ENCODE data around the gene SPRY1.

The SPRY1 gene

GRCh38 chr4:123412091-123412505 lies 15.5 kb downstream of the SPRY1 start:
- no peak for DNase-seq

- DNase-seq, result no peak
Observed at GRCh38 chr4:123412700-123413512, 16.3 kb downstream of the SPRY1 start.

- DNase-seq, result no peak
Observed at GRCh38 chr4:123415576-123415975, 19.0 kb downstream of the SPRY1 start.

DNA sequence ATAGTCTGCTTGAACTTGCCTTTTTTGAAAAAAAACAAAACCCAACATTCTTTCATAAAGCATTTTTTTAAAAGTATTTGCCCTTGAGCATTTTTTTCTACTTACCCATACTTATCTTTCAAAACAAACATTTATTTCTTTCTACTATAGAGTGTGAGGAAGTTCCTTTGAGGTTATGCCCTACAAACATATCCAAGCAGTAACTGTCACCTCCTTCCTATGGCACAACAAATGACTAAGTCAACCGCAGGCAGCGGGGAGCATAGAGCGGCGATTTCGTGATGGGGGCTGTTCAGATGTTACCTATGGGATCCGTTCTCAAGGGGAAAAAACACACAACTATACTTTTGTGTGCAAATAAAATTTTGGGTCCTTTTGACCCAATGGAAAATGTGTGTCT lies 19.4 kb downstream of the SPRY1 start:
- no peak for DNase-seq

GRCh38 chr4:123417813-123418212 lies 21.2 kb downstream of the SPRY1 start:
- no peak for DNase-seq

- no peak for DNase-seq
Observed at GRCh38 chr4:123418351-123418931, 21.8 kb downstream of the SPRY1 start.

DNA sequence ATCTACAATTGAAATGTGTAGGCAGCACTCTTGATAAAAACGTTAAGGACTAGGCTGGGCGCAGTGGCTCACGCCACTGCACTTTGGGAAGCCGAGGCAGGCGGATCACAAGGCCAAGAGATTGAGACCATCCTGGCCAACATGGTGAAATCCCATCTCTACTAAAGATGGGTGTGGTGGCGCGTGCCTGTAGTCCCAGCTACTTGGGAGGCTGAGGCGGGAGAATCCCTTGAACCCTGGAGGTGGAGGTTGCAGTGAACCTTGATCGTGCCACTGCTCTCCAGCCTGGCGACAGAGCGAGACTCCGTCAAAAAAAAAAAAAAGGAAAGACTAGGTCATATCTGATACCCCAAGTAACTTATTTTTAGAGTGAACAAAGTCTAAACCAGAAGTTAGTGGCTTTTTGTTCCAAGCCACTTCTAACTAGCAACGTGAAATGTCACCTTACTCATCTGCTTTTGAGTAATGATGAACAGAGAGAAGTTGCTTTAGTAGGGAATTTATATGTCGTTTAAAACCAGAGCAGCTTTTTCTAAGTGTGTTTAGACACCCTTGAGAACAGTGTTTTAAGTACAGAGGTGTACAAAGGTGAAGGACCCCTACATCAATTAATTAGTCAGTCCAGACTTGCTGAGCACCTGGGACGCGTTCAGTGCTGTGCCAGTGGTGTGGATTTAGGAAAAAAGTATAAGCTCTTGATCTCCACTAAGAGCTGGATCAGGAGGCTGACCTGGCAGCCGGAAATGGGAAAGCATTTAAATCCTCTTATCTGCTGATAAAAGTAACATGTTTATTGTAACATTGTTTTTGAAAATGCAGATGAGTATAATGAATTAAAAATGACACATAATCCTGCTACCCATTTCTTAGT lies 23.5 kb downstream of the SPRY1 start:
- no peak for DNase-seq

DNA sequence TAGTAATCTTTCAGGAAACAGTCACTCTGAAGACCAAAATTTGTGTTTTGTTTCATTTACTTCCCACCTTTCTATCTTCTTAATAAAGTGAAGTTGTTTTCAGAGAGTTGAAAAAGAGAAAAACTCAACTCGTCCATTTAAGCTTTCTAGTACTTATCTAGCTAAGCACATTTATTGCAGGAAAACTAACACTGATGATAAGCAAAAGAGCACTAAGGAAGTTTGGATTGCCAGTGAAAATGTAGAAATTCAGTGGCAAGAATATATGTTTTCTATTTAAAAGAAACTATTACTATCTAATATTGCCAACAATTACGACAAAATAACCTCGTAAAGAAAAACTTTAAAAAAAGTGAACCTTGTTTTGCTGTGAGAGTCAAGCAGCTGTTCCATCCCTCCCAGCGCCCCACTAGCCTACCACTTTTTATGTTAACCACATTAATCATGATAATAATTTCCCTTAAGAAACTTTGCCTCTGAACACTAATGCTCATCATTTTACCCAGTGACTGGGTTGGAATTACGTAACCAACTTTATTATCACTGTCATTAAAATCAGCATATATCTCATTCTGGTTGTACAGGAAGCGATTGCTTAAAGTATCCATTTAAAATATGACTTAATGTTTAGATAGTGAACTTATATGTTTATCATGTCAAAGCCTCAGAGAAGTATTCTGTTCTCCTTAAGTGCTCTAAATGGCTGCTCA lies 24.8 kb downstream of the SPRY1 start:
- no peak for DNase-seq

GRCh38 chr4:123421937-123422781 lies 25.6 kb downstream of the SPRY1 start:
- DNase-seq, result no peak

DNA sequence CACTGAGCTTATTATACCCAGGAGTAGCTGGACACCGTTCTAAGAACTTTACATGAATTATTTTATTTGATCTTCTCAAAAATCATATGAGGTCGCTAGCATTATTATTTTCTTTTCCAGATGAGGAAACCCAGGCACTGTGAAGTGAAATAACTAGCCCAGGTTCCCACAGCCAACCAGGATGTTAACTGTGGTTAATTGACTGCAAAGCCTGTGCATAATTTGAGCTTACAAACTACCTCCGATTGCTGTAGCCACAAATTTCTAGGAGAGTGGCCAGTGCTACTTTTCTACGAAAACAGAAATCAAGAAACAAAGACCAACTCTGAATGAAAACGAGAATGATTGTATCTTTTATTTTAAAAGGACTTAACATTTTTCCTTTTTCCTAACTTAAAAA lies 27.2 kb downstream of the SPRY1 start:
- no peak for DNase-seq

DNA sequence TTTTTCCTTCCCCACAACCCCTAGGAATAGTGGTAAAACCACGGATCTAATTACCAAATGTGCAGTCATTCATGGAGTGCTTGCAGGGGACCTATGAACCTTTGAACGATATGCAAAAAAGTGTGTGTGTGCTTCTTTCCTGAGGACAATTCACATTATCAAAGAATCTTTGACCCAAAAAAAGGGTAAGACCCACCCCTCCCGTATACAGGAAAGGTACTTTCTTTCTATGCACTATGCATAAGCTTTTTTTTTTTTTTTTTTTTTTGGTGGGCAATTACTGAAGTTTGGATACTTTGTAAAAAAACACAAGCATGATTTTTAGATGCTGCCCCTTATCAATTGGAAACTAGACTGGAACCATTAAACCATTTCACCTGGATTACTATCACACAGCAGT lies 31.4 kb downstream of the SPRY1 start:
- no peak for DNase-seq

- no peak for DNase-seq
Observed at GRCh38 chr4:123430031-123430430, 33.4 kb downstream of the SPRY1 start.

DNA sequence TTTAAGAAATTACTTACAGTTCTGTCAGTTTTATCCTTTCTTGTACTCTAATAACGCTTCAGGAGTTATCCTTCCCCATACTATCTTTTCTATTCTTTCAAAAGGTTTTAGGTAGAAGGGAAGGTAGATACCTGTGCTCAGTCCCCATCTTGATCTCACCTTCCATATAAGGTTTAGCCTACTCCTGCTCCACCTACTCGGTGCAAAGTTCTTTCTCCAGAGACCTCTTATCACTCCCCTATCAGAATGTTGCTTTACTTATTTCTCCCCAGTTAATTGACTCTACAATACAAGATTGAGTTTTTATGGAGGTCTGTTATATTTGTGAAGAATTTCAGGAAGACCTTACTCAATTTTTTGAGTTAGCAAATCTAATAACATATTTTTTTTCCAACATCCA lies 33.9 kb downstream of the SPRY1 start:
- DNase-seq, result no peak

DNA sequence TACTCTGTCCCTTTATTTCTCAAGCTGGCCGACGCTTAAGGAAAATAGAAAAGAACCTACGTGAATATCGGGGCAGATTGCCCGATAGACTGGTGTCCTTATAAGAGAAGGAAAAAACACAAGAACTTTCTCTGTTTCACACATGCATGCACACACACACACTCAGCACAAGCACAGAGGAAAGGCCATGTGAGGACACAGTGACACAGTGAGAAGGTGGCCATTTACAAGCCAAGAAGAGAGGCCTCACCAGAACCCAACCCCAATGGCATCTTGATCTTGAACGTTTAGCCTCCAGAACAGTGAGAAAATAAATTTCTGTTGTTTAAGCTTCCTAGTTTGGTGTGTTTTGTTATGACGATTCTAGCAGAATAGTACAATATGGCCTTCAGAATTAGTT lies 37.0 kb downstream of the SPRY1 start:
- no peak for DNase-seq

DNA sequence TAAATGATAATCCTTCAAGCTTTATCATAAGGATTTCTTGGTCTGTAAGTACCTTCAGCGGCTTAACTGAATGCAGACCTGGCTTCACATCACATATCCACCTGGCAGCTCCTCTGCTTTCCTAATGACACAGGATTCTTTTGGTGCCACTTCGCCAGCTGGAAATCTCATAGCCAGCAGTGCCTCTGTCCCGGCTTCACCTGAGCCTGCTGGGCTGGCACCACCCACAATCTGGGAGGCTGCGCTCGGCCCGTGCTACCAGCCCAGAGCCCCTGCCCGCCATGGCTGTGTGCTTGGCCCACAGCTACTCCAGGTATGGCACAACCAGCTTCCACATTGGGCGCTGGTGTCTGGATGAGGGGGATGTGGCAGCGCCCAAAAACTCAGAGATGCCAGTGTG lies 37.4 kb downstream of the SPRY1 start:
- no peak for DNase-seq

DNA sequence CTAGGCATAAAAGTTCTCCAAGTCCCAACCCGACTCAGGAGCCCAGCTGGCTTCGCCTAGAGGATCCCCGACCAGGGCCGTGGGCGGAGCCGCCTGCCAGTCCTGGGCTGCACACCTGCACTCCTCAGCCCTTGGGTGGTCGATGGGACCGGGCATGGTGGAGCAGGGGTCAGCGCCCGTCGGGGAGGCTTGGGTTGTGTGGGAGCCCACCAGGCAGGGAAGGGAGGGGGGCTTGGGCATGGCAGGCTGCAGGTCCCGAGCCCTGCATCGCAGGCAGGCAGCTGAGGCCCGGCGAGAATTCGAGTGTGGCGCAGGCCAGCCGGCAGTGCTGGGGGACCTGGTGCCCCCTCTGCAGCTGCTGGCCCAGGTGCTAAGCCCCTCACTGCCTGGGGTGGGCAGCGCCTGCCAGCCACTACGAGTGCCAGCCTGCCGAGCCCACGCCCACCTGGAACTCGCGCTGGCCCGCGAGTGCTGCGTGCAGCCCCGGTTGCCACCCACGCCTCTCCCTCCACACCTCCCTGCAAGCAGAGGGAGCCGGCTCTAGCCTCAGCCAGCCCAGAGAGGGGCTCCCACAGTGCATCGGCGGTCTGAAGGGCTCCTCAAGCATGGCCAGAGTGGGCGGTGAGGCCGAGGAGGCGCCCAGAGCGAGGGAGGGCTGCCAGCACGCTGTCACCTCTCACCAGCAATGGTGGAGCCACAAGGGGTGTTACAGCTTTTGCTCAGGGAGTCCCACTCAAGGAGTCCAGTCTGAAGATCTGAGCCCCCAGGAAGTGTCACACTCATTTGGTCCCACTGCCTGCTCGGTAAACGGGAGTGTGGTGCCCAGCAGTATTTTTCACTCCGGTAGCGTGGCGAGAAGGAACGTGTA lies 38.9 kb downstream of the SPRY1 start:
- no peak for DNase-seq

- DNase-seq, result no peak
Observed at GRCh38 chr4:123438031-123438430, 41.4 kb downstream of the SPRY1 start.

DNA sequence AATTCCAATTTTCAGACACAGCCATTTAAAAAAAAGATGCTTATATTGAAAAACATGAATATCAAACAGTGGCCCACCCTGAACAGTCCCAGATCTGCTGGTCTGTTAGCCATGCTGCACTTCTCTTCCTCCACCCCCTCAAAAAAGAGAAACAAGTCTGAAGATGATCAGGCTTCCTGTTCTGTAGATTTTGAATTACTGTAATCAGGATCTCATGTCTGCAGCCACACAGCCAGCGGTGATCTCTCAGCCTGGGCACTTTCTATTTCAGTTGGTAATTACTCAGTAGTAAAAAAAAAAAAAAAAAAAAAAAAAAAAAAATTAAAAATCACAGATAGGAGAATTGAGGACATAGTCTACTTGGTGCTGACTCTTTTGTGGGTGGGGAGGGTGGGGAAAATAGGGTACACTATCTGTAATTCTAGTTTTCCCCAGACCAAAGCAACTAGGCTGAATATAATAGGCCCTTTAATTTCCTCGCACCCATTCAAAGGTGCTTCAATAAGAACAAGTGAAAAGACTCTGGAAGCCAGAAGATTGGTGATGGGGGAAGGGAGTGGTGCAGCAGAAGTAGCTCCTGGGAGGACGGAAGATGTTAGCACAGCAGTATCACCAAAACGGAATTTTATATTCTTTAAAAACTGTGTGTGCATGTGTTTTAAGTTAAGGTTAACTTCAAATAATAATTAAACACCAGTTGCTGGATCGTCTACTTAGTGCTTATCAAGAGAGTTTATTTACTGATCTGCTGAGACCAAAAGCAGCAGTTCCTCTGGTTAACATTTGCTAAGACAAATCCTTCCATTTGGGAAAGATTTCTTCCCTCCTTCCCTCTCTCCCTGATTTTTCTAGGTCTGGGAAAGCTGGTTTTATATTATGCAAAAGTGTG lies 47.0 kb downstream of the SPRY1 start:
- DNase-seq, result no peak

DNA sequence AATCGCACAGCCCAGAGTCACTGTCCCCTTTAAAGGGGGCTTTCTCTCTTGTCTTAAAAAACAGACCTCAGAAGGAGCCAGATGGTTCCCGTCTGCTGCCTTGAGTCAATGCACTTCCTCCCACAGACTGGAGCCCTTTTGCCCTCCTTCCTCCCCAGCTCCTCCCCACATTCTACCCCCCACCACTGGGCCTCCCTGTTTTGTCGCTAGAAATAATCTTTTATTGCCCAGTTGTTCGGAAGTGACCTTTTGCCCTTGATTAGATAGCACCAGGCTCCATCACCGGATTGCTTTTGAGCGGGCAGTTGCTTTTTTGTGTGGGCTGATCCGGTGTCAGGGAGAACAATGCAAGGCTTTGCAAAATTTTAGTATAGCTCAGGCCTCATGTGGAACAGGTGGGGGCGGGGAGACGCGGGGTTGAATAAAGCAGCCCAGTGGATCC lies 47.7 kb downstream of the SPRY1 start:
- no peak for DNase-seq
